ENCODE results near the gene CD63.

DNA sequence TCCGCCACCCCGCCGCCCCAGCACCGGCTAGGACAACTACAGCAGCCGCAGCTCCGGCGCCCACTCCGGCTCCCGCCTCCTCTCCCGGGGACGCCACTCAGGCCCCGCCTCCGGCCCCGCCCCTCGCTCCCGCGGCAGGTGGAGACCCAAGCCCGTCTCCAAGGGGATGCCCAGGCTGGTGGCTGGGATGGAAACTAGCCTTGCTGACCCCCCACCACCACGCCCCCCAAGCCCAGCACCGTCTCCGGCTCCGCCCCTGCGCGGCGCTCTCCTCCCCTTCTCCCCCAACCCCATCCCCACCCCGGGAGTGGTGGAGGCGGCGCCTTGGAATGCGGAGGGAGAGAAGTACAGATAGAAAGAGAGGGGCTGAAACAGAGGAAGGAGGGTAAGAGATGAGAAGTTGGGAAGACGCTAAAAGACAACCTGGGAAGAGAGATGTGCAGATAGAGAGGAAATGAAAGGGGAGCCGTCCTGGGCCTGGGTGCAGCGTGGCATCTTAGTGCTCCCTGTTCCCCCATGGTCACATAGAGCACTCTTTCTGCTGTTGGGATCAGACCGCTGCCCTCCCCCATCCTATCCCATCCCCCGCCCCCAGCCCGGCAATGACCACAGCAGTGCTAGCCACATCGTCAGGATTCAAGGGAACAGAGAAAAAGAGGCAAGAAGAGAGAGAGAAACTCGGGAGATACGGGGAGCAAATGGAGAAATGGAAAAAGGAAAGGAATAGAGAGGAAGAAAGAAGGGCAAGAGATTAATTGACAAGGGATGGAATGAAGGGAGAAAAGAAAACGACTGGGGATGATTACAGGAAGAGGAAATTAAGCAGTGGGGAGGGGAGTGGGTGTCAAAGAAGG, 20.7 kb downstream of the CD63 start, which contains the start of gene ITGA7:
- no peak for TF ChIP-seq SP1 (IDR thresholded peaks at IDR 0.05)
- TF ChIP-seq NFRKB (IDR thresholded peaks at IDR 0.05), result no peak
- no peak for TF ChIP-seq FOXK2 (IDR thresholded peaks at IDR 0.05)
- TF ChIP-seq BHLHE40 (IDR thresholded peaks at IDR 0.05; ENCODE audit: borderline replicate concordance), result no peak
- no peak for TF ChIP-seq HDGF (IDR thresholded peaks at IDR 0.05; ENCODE audit: borderline replicate concordance)
- TF ChIP-seq SUZ12 (IDR thresholded peaks at IDR 0.05), result no peak
